GM19372 (cell line): ENCODE data around the gene ULK3.
"Not testable (repeated sequence)": the region's sequence is repeated elsewhere in the genome, so short reads cannot be mapped to it uniquely, and the experiment has no call there.

Experiments used
- ATAC-seq: cut with Tn5 transposase; IDR thresholded peaks from one replicate; pipeline ENCODE4 v1.9.1; 2021; ENCODE audit warnings: mild to moderate bottlenecking, low read depth, moderate library complexity; ENCODE audit not compliant: unreplicated experiment

Gene ULK3, protein sequence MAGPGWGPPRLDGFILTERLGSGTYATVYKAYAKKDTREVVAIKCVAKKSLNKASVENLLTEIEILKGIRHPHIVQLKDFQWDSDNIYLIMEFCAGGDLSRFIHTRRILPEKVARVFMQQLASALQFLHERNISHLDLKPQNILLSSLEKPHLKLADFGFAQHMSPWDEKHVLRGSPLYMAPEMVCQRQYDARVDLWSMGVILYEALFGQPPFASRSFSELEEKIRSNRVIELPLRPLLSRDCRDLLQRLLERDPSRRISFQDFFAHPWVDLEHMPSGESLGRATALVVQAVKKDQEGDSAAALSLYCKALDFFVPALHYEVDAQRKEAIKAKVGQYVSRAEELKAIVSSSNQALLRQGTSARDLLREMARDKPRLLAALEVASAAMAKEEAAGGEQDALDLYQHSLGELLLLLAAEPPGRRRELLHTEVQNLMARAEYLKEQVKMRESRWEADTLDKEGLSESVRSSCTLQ

DNA sequence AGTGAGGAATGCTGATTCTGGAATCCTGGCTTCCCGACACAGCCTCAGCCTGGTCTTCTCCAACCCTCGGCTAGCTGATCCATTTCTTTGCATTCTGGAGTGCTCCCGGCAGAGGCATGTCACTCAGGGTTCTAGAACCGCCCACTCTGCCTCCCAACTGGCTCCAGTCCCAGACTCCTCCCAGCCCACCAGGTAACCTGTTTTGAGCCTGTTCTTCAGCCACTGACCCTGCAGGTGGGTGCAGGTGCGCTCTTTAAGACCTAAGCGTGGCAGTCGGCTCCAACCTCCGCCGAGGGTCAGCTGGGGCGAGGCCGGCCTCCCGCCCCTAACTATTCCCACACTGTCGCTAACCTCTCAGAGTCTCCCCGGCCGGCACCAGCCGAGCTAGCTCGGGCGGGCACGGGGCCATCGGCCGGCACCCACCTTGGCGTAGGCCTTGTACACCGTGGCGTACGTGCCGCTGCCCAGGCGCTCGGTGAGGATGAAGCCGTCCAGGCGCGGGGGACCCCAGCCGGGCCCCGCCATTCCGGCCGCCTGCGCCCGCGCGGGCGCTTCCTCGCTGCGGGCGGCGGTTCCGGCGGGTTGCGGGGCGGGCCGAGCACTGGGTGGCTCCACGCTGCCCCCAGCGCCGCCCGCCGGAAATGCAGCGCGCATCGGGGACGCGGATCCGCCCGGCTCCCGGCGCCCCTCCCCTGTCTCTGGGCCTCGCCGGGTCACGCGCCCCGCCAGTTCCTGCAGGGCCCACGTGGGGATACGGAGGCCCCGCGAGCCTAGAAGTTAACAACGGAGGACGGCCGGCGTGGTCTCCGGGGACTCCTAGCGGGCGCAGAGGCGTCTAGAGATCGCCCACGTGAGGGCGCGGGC is at the start of gene ULK3:
ULK3 (minus strand) TSS at position 576 of the 864 bp plus-strand sequence; CDS start at position 525, 51 bp downstream.
- ATAC-seq: peak; percentile 83

DNA sequence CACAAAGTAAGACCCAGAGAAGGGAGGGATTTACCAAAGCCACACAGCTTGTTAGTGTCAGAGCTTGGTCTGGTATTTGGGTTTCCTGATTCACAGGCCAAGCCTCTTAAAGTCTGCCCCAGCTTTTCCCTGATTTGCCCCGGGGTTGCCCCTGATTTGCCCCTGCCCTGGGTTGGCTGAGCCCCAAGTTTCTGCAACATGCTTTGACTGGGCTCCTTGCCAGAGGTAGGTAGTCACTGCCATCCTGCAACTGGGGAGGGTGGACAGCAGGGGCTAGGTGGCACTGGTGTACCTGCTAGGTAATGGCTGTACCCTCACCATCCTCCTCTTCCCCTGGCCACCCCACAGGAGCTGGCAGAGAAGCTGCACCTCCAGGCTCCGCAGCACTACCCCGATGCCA is 49.4 kb upstream of the ULK3 start:
- ATAC-seq: no peak

DNA sequence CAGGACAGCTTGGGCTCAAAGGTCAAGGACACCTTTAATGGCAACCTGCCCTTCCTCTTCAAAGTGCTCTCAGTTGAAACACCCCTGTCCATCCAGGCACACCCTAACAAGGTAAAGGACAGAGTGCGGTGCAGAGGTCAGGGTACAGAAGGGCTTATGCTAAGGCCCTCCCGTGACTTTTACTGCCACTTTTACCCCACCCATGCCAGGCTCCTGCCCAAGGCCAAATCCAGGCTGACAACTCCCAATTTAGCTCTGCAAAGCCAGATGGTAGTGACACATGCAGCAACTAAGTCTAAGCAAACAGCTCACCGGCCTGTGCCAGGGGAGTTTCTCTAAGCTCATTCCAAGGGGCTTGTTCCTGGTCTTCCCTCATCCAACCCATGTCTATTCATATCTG is 48.5 kb upstream of the ULK3 start:
- ATAC-seq: no peak

DNA sequence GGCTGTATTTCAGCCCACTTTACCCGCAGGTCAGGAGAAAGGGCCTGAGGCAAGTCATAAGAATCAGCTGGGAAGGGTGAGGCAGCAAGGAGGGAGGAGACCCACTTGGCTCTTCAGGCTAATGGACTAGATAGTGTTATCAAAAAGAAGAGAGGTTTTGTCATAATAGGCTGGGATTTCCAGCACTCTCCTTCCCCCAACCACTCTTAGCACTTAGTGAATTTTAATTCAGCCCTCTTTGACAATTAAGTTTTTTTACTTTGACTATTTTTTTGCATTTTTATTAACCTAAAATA is 47.7 kb upstream of the ULK3 start:
- no peak for ATAC-seq

DNA sequence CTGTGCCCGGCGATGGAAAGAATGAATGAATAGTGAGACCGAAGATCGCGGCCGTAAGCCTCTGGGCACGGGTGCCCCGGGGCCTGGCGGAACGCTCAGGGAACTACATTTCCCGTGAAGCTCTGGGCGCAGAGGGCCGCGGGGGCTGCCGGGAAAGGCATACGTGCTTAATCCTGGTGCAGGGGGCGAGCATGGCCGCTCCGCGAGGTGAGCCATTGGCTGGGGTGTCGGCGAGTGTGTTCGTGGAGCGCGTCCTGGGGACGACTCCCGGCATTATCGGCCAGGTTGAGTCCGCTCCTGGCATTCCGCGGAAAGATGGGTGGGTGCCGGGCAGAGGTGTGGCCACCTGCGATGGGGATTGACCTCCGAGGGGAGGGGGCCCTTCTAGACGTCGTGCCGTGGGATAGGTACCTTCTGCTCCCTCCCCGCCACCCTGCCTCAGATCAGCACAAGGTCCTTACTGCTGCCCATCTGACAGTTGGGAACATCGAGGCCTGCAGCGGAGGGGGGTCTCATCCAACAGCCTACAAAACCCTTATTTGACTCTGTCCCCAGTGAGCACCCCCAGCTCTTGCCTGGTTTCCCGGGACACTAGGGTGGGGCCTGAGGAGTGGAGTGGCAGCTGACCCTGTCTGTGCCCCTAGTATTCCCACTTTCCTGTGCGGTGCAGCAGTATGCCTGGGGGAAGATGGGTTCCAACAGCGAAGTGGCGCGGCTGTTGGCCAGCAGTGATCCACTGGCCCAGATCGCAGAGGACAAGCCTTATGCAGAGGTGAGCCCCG is 47.1 kb upstream of the ULK3 start, which contains the start of gene MPI:
MPI (plus strand) TSS at position 160 of the 782 bp plus-strand sequence; CDS start at position 192, 32 bp downstream.
- ATAC-seq: peak; percentile 86

DNA sequence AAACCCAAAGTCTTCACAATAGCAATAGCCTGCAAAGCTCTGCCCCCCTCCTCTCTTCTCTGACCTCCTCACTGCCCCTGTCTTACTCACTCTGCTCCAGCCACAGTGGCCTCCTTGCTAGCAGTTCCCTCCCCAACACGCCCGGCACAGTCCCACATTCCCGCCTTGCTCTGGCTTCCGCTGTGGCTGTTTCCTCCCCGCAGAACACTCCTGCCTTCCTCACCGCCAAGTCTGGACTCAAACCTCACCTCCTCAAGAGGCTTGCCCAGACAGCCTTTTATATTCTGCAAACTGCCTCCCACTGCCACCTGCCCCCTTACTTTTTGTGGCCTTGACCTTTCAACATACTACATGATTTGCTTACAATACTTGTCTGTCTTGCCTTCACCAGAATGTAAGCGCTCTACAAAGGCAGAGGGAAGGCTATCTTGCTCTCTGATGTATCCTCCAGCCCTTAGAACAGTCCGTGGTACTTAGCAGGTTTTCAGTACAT is 46.5 kb upstream of the ULK3 start:
- peak; percentile 12 for ATAC-seq

DNA sequence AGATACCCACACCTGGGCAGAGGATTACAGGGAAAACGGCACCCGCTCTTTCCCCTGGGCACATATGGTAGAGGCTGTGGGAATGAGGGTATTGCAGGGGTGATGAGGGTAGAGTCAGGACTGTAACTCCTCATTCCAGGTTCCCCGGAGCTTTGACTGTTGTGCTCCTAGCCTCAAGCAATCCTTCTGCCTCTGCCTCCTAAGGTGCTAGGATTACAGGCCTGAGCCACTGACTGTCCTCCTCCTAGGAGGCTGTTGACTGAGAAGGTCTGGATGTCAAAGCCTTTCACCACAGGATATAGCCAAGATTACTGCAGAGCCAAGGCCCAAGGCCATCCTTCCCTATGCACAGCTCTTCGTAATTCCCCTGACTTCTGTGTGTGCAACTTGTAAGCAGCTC is 45.8 kb upstream of the ULK3 start:
- no peak for ATAC-seq

DNA sequence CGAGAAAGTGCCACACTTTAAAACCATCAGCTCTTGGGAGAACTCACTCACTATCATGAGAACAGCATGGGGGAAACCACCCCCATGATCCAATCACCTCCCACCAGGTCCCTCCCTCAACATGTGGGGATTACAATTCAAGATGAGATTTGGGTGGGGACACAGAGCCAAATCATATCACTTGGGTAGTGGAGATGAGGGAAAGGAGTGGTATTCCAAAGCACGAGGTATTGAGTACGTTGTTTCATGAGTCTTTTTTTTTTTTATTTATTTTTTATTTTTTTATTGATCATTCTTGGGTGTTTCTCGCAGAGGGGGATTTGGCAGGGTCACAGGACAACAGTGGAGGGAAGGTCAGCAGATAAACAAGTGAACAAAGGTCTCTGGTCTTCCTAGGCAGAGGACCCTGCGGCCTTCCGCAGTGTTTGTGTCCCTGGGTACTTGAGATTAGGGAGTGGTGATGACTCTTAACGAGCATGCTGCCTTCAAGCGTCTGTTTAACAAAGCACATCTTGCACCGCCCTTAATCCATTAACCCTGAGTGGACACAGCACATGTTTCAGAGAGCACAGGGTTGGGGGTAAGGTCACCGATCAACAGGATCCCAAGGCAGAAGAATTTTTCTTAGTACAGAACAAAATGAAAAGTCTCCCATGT is 44.7 kb upstream of the ULK3 start:
- not testable (repeated sequence) for ATAC-seq

DNA sequence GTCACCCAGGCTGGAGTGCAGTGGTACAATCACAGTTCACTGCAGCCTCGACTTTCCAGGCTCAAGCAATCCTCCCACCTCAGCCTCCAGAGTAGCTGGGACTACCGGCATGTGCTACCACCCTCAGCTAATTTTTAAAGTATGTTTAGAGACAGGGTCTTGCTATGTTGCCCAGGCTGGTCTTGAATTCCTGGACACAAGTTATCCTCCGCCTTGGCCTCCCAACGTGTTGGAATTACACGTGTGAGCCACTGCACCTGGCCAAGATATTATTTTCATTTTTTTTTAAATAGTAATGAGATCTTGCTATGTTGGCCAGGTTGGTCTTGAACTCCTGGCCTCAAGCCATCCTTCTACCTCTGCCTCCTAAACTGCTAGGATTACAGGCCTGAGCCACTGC is 42.5 kb upstream of the ULK3 start:
- ATAC-seq: no peak

DNA sequence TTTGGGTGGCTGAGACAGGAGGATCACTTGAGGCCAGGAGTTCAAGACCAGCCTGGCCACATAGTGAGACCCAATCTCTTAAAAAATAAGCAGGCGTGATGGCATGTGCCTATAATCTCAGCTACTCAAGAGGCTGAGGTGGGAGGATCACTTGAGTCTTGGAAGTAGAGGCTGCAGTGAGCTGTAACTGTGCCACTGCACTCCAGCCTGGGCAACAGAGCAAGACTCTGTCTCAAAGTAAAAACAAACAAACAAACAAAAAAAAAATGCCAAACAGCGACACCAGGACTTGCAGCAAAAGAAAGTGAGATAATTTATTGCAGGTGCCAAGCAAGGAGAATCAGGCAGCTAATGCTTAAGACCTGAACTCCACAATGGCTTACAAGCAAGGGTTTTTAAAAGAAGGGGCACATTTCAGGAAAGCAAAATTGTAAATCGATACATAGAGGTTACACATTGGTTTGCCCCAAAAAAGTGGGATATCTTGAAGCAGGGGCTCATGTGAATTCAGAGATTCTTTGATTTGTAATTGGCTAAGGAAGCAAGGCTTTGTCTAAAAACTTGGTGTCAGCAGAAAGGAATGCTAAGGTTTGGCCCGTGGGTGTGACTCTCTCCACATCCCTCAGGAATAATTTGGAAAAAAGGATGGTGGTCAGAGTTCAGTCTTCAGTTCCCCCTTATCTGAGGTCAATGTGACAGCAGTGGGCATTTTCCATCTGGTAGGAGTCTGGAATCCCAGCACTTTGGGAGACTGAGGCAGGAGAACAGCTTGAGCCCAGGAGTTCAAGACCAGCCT is 41.7 kb upstream of the ULK3 start:
- ATAC-seq: no peak

DNA sequence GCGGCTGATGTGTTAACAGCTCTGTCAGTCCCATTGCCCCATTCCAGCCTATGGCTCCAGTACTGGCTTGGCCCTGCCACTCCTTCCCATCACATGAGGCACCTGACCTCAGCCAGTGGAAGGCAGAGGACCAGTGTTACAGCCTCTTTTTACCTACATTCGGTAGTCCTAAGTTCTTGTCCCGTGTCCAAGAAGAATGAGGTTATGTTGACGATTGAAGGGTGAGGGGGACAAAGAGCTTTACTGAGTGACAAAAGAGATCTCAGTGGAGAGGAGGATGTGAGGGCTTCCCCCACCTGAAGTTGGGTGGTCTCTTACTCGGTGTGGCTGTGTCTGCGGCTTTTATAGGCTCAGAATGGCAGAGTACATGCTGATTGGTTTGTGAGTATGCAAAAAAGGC is 39.6 kb upstream of the ULK3 start:
- ATAC-seq: no peak

DNA sequence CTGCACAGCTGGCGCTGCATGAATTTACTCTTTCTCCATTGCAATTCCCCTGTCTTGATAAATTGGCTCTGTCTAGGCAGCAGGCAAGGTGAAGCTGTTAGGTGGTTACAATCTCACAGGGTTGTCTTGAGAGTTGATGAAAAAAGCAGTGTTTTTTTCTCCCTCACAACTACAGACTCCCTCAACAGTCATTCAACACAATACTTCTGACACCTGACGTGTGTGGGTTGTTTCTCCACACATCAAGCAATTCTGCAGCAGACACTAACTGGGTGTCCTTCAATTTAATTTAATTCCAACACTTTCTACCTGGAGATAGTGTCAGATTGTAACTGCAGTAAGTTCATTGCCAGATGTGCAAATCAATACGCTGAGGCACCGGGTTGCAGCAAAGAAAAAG is 35.3 kb upstream of the ULK3 start:
- no peak for ATAC-seq

DNA sequence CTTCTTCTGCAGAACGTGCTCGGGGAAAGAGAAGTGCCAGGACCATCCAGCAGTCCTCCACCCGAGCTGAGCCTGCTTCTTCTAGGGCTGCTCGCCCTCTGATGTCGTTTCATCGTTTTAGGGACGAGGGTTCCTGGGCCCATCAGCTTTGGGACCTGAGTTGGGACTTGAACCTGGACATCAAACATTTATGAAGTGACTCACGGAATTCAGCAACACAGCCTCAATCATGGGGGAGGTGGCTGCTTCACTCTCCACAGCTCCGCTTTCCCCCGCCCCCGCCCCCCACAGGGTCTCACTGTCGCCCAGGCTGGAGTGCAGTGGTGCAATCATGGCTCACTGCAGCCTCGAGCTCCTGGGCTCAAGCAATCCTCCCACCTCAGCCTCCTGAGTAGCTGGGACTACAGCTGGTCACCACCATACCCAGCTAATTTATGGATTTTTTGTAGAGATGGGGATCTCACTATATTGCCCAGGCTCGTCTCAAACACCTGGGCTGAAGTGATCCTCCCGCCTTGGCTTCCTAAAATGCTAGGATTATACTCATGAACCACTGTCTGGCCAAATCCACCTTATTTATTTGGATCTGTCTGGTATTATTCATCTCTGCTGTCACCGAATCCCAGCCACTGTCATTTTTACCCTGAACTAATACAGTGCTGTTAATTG is 30.9 kb upstream of the ULK3 start:
- ATAC-seq: no peak

DNA sequence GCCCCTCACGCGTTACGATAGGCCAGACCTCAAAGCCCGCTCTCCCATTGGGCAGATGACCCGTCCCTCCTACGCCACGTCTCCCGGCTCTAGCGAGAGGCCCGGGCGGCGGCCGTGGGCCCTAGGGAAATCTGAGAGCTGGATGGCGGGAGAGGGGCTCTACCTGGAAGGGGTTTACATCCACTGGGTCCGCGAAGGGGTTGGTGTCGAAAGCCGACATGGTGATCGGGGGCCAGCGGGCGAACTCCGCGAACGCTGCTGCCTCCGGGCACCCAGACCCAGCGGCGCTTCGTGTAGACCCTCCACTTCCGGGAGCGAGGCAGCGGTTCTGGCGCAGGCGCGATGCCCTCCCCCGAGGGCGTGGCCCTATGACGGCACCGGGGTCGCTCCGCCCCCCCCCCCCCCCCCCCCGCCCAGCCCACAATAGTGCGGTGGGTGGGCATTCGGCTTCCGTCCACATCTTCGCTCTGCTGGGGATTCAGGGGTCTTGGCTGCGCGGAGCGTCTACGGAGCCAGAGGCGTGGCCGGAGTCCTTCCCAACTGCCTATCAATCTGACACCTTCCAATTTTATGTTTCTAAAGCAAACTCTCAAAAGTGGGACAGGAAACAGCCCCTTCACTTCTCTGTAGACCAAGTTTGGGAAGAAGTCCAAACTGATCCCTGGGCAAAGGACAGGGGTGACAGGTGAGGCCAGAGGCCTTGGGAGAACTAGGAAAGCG is 30.2 kb upstream of the ULK3 start, which contains the start of gene SCAMP2:
SCAMP2 (minus strand) TSS at position 330 of the 720 bp plus-strand sequence; CDS start at position 220, 110 bp downstream.
- ATAC-seq: peak; percentile 82

DNA sequence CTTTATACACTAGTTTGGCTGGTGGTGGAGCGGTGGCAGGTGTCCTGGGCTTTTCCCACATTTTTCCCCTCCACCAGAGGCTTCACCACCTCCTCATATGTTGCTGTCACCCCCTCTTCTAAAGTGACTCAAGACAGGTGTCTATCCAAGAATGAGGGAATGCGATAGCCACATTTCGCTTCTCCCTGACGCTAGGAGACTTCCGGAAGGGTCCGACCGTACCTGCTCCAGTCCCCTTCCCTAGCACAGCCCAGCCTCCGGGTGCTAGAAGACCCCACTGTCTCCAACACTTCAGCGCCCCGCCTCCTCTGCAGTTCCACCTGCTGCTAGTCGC is 29.7 kb upstream of the ULK3 start:
- no peak for ATAC-seq

DNA sequence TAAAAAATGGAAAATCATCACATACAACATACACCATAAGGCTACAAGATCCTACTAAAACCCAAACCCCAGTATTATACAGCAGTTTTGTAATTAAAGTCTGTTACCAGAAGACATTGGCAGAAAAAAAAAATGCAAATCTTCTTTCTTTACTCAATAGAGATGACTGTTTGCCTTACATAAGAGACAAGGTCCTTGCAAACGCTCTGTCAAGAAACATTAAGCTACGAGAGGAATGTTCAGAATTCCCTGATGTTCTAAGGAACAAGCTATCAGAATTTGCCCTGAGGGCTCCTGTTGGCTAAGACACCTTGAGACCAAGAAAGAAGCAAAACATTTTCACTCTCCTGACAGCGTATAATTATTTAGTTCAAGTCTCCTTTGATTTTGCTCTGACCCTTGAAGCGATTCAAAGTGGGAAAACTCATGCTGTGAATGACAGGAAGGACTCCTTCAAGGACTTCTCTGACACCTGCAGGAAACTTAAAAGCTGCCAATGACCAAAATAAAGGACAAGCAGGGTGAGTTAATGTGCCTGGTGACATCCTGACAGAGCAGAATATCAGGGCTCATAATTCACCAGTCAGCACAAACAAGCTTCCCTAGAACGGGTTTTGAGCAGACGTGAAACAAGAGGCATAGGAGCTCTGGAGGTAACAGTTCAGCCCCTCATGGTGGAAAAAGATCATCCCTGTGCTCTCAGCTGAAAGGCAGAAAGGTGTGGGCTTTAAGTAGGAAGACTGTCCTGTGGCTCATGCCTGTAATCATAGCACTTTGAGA is 27.7 kb upstream of the ULK3 start:
- no peak for ATAC-seq

DNA sequence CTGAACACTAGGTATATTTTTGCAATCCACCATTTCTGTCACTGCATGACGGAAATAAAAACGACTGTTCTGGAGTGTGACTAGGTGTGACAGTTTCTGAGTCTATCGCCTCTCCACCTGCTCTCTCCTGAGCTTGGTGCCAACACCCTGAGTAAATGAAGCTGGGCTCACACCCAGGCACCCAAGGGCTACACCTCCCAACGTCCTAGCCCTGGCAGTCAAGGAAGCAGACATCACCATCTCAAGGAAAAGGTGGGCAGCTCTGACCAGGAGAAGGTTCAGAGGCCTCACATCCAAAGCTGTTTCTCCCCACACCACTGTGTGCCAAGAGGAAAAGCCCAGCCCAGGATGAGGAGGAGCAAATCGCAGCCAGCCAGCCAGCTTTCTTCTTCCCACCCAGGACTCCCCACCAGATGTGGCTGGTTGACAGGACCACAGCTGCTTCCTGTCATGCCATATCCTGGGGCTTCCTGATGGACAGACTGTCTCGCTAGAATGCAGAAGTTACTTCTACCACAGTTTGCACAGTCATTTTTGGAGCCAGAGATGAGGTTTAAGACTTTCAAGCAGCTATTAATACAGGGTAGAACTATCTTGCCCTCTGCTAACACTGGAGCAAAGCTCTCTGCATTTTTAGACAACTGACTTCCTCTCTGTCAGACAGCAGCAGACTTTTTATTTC is 26.9 kb upstream of the ULK3 start:
- no peak for ATAC-seq
